Ecto neural progenitor cell (in vitro differentiated cells): Measurements from ENCODE around the gene GPR62.
A peak's percentile ranks its signal among the peaks of the same experiment; 100 is the strongest.

Experiments used
- DNase-seq: peaks from one replicate; pipeline ENCODE4 v3.0.0-alpha.2; 2018; ENCODE audit warnings: low spot score

The GPR62 gene

DNA sequence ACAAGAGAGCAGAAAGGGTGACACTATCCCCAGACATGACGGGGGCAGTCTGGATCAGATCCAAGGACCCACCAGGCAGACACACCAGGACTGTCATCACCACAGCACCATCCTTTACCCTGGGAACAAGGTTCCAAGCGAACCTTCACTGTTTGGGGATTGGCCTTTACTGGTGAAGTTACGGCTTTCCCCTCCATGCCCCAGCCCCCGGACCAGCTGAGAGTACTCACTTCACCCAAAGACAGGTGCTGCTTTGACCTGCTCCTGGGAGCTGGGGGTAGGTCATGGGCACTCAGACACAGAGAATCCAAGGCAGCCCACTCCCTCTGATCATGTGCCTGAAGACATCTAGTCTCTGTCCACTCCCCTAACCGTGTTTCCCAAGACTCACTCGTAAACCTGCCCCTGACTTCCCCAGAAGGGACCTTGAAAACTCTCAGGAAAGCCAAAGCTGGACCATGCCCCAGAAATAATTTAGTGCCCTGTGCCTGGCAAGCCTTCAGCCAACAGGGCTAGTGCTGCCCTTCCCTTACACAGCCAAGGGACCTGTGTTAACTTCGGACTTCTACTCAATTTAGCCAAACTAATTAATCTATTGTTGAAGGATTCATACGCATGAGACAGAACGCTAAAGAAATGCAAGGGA is 16.3 kb upstream of the GPR62 start:
- DNase-seq = no peak

DNA sequence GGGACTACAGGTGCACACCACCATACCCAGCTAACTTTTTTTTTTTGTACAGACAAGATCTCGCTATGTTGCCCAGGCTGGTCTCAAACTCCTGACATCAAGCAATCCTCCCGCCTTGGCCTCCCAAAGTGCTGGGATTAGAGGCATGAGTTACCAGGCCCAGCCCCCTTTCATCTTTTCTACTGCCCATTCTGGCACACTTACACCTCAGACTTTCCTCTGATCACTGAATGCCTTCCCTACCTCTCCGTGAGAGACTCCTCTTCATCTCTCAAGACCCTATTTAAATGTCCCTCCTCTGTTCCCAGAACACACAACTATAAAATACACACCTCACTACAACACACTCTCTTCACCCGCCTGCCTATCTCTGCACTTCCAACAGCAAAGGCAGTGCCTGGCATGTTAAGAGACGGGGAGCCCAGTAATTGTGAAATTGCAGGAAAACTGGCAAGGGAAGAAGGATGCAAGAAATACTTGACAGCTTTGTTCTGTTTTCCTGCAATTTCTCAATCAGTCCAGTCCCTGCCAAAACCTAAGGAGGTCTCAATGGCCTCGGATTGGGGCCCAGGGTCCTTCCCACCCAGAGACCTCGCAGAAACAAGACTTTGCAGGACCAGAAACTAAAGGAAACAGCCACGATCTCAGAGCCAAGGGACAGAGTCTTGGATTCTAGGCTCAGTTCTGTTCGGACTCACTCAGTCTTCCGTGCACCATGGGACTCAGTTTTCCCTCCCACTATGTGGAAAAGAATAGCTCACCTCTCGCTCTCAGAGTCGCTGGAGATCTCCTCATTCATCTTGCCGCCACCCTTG is 14.3 kb upstream of the GPR62 start:
- no peak for DNase-seq

DNA sequence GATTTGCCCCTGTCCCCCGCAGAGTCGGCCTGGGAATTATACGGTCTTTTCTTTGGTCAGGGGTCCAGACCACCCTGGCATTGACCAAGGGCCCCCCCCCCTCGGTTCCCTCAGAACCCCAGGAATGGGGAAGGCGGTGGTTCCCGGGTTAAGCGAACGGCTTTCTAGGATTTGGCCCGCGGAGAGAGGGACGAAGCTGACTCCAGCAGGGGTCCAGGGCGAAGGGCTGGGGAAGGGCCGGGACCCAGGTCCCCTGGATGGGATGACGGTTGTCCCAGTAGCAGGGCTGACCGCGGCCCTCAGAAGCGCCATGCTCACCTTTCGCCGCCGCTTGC is 13.8 kb upstream of the GPR62 start:
- DNase-seq = no peak

DNA sequence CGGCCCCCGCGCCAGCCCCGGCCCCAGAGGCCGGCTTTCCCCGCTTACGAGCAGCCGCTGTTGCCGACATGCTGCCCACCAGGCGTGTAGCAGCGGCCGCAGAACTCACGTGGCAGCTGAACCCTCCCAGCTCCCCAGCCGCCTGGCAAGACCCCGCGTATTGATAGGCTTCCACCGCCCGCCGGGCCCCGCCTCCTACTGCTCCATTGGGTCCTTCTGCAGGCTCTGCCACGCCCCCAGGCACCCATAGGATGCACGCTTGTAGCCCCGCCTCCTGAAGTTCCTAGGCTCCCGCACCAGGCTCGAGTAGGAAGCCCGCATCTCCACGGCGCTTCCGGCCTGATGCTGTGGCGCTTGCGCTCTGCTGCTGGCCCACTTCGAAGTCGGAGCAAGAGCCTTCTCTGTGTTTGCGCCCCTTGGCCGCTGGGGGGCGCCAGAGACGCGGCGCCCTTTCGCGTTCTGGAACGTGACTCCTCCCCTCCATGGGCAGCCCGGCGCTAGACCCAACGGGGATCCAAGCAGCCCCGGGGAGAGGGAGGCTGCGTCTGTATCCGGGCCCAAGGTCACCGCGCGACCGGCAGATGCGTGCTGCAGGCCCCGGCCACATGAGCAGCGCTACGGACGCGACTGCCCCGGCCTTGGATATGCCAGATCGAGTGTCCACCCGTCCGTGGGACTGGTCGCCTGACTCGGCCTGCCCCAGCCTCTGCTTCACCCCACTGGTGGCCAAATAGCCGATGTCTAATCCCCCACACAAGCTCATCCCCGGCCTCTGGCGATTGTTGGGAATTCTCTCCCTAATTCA is 13.2 kb upstream of the GPR62 start, which contains the start of the genes PARP3 and RRP9:
PARP3 (plus strand) TSS at position 566 of the 805 bp plus-strand sequence. CDS start 993 bp downstream, outside the sequence.
RRP9 (minus strand) TSS at position 107 of the 805 bp plus-strand sequence; CDS start at position 70, 37 bp downstream.
- peak; percentile 100 for DNase-seq

DNA sequence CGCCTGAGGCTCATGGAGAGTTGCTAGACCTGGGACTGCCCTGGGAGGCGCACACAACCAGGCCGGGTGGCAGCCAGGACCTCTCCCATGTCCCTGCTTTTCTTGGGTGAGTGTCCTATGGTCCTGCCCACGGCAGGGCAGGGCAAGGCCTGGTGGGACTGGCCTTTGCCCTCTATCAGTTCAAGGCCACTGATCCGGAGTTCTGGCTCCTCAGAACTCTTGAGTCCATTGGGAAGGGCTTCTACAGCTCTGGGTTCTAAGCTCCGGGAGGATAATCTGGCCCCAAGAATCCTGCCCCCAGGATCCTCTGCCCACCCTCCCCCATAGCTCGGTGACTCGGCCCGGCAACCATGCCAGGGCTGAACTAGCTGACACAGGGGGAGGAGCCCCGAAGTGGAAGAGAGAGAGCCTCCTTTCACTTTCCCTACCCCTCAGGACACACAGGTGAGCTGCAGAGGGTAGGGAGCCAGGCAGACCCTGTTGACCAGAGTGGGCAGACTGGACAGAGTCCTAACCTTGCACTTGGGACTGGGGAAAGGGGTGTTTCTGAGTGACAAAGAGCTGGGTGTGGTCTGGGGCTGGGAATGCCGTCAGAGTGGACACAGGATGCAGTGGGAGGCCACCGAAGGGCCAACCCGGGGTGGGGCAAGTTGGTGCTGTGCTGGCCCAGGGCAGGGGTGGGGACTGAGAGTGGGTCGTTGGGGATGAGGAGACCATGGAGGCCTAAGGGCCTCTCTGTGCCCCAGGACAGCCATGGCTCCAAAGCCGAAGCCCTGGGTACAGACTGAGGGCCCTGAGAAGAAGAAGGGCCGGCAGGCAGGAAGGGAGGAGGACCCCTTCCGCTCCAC is 12.4 kb upstream of the GPR62 start:
- no peak for DNase-seq

DNA sequence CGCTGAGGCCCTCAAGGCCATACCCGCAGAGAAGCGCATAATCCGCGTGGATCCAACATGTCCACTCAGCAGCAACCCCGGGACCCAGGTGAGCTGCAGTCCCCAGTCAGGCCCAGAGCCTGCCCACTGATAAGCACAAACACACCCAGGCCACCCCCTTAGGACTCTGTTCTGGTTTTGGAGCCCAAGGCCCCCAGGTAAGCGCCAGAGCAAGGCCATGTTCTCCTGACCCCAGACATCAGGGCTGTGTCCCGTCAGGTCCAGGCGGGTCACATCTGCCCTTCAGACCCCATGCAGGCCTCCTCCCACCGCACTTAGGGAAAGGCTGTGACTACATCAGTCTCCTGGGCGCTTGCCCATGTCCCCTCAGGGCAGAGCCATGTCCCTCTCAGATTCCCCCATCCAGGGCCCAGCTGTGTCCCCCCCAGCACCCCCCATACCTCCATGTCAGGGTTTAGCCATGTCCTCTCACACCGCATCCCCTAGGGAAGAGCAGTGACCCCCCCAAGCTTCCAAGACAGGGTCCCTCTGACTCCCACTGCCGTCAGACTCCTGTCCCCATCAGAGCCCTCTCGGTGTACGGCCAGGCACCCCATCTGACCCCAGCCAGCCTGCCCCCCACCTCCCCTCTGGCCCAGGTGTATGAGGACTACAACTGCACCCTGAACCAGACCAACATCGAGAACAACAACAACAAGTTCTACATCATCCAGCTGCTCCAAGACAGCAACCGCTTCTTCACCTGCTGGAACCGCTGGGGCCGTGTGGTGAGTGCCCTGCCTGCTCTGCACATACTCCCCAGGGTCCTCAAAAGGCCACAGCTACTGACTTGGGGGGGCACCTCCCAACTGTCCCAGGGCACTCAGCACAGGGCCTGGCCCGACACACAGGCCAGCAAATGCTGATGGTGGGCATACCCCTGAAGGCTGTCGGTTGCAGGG is 11.5 kb upstream of the GPR62 start:
- peak; percentile 49 for DNase-seq

DNA sequence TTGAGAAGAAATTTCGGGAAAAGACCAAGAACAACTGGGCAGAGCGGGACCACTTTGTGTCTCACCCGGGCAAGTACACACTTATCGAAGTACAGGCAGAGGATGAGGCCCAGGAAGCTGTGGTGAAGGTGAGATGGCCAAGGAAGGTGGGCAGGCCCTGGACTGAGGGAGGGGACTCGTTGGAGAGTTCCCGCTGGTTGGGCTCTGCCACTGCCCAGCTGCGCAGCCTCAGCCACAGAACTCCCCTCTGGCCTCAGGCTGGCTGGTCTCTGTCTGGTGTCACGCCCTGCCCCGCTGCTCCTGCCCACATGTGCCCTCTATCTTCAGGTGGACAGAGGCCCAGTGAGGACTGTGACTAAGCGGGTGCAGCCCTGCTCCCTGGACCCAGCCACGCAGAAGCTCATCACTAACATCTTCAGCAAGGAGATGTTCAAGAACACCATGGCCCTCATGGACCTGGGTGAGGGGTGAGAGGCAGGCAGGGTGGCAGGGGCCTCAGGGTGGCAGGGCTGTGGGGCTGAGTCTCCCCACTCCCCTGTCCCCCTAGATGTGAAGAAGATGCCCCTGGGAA is 10.6 kb upstream of the GPR62 start:
- peak; percentile 43 for DNase-seq

DNA sequence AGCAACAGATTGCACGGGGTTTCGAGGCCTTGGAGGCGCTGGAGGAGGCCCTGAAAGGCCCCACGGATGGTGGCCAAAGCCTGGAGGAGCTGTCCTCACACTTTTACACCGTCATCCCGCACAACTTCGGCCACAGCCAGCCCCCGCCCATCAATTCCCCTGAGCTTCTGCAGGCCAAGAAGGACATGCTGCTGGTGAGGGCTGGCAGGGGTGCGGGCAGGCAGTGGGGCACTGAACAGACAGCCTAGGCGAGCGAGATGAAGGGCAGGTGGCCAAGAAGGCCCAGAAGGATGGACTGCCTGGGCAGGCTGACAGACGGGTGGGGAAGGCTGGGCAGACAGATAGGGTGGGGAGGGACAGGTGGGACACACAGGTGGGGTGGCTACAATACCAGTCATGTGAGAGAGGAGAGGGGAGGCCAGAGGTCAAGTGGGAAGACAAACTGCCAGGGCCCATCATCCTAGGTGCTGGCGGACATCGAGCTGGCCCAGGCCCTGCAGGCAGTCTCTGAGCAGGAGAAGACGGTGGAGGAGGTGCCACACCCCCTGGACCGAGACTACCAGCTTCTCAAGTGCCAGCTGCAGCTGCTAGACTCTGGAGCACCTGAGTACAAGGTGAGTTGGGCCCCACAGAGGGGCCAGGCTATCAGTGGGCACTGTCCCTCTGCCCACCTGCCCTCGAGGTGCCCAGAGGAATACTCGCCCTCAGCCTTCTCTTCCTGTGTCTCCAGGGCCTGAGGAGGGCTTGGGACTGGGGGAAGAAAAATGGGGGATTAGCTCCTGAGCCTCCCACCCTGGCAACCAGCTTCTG is 9.9 kb upstream of the GPR62 start:
- peak; percentile 43 for DNase-seq

DNA sequence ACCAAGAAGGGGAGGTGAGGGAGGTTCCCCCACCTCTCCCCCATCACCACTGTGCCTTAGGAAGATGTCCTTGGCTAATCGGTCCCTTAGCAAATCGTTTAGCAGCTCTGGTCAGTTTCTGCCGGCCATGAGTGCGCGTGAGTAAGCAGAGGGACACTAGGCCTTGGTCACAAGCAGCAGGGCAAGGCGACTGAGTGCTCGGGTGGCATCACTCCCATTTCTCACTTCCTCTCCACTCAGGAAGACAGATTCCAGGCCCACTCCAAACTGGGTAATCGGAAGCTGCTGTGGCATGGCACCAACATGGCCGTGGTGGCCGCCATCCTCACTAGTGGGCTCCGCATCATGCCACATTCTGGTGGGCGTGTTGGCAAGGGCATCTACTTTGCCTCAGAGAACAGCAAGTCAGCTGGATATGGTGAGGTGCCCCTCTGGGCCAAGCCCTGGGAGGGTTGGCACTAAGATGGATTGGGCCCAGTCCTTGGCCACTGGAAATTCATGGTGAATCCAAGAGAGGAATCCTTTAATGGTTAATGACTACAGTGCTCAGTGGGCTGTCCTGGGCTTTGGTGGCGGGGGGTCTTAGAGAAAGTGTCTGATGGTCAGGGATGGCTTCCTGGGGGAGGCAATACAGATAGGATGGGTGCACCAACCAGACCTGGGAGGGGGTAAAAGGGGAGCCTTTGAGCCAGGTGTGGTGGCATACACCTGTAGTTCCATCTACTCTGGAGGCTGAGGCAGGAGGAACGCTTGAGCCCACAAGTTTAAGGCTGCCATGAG is 9.1 kb upstream of the GPR62 start:
- DNase-seq = no peak

DNA sequence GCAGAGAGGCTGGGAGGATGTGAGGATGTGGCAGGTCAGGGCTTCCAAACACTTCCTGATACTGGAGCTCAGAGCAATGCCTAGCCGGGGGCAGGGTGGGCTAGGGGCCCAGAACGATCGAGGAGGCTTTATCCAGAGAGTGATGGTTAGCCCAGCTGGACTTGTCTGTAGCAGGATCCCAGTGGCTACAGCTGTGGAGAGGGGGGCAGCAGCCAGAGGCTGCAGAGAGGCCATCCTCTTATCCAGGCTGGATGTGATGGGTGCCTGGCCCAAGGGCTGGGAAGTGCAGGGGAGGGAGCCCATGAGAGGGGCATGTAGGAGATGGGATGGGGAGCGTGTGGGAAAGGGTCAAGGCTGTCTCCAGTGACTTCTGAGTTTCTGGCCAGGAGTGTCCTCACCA is 8.4 kb upstream of the GPR62 start:
- no peak for DNase-seq

DNA sequence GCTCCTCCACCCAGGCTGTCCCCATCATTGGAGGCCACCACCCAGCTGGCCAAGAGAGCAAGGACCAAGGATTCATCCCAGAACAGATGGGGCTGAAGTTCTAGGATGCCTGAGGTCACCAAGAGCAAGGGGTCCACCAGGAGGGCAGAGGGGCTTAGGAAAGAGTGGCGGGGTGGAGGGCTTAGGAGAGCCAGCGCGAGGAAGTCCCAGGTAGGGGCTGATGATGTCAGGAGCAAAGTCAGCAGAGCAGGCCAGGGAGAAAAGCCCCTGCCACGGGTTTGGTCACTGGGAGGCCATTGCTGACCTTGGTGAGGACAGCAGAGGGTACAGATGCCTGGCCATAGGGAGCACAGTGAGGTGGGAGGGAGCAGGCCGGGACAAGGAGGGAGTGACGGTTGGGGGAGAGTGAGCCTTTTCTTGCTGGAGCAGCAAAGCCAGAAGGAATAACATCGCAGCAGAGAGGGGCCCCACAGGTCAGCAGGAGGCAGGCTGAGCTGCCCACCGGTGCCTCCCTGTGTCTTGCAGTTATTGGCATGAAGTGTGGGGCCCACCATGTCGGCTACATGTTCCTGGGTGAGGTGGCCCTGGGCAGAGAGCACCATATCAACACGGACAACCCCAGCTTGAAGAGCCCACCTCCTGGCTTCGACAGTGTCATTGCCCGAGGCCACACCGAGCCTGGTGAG is 7.8 kb upstream of the GPR62 start:
- no peak for DNase-seq

DNA sequence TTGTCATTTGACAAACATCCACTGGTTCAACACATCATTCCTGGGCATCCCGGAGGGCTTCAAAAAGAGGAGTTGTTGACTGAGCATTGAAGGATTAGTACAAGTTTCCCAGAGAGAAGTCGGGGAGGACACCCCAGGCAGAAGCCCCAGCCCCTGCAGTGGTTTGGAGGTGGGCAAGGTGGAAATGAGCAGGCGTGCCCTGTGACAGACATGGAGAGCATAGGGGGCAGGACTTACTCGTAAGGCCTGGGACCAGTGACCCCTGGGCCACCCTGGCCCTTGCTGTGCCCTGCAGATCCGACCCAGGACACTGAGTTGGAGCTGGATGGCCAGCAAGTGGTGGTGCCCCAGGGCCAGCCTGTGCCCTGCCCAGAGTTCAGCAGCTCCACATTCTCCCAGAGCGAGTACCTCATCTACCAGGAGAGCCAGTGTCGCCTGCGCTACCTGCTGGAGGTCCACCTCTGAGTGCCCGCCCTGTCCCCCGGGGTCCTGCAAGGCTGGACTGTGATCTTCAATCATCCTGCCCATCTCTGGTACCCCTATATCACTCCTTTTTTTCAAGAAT is 7.1 kb upstream of the GPR62 start:
- no peak for DNase-seq

DNA sequence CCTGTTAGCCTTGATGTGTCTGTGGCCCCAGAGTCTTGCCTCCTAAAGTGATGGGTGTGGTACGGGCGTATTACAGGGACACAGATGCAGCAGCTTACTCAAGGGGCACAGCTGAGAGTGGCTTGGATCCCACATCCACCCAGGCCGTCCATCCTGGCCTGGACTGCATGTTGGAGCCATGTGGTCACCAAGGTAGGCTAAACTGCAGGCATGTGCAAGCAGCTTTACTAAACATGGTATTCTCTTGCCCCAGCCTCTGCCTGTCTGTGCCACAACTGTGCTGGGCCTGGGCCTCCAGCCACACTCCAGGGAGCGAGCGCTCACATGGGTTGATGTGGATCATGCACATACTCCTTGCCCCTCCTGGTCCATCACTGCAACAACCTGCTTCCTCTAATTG is 6.1 kb upstream of the GPR62 start:
- no peak for DNase-seq

DNA sequence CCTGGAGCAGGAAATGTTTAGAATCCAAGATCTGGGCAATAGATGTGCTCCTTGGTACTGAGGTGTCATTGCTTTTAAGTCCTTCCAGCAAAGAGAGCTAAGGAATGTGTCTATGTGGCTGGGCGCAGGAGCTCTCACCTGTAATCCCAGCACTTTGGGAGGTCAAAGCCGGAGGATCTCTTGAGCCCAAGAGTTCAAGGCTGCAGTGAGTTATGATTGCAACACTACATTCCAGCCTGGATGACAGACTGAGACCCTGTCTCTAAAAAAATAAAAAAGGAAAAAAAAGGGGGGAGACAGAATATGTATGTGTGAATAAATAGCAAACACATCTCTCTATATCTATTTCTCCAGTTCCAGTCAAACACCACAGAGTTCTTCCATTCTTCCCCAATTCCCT is 4.3 kb upstream of the GPR62 start:
- no peak for DNase-seq

DNA sequence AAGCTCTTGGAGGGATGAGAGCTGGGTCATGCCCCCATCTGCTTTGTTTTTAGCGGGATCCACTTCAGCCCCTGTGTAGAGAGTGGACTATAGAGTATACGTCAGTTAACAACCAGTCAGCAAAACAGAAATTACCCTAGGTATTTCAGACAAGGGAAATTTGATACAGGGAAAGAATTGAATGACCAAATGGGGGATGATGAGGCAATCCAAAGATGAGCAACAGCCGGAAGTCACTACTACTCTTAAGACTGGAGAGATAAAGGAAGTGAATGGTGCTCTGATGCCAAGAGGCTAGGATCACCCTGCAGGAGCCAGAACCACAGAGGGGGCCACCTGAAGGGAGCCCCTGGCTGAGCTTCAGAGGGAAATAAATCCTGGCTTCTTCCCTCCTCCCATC is 1.7 kb upstream of the GPR62 start:
- DNase-seq = no peak

DNA sequence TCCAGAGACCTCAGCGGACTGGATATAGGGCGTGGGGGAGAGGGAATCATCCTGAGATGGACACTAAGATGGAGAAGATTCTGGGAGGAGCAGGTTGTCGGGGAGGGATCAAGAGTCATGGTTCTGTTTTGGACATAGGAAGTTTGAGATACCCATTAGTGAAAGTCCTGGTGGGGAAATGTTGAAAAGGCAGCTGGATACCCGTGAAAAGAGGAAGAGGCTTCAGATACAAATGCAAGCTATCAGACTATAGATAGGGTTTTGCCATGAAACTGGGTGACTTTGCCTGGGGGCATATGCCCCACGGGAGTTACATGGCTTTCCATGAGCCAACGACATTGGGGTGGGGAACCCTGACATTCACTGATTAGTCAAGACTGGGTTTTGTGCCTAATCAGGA is 1.1 kb upstream of the GPR62 start:
- DNase-seq = no peak

DNA sequence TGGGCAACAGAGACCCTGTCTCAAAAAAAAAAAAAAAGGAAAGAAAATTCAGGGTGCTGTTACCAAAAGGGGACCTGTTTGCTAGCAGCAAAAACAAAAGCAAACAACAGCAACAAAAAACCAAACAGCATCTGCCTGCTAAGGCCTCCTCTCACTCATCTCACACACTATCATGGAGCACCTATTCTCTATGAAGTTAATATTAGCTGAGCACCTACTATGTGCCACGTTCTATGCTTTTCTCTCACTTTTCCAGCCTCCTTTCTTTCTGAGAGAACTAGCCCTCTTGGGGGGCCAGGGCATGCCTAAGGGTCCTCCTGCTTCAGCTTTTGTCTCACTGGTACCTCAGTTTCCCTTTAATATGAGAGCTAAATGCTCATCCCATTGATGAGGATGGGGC is 468 bp upstream of the GPR62 start:
- no peak for DNase-seq
